ENCODE results near the gene ASB2.

The ASB2 gene

DNA sequence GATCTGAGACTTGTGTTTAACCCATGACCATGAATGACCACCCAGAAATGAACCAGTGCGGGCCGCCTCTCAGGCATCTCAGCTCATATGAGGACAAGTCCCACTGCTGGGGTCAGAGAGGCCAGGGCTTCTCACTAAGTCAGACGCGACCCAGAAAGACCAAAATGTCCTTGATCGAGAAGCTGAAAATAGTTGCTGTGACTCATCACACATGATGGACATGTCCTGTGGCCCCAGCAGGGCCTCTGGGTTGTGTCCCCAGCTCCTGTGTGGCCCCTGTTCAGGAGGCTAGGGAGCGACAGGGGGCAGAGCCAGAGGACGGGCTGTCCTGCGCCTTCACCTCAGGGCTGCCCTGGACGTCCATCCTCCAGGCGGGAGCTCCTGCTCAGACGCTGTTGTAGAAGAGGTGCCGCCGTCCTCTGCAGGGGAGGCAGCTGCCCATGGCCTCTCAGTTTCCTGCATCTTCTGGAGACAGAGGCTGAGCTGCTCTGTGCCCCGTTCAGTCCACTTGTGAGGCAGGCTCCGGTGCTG is 78.2 kb downstream of the ASB2 start:
- DNase-seq = no peak

DNA sequence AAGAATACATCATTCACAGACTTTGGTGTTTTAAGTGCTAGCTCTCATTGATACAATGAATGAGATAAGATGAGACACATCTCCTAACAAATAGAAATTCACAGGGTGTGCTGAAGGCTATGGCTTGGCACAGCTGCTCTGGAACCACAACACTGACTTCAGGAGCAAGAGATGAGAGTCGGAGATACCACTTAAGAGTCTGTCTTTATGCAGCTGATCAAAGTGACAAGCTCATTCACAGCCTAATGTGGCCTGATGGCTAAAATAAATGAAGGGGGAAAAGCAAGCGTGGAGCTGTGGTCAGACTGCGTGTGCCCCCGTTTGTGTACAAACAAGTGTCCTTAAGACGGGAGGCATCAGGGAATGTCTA is 78.9 kb downstream of the ASB2 start:
- DNase-seq = no peak

DNA sequence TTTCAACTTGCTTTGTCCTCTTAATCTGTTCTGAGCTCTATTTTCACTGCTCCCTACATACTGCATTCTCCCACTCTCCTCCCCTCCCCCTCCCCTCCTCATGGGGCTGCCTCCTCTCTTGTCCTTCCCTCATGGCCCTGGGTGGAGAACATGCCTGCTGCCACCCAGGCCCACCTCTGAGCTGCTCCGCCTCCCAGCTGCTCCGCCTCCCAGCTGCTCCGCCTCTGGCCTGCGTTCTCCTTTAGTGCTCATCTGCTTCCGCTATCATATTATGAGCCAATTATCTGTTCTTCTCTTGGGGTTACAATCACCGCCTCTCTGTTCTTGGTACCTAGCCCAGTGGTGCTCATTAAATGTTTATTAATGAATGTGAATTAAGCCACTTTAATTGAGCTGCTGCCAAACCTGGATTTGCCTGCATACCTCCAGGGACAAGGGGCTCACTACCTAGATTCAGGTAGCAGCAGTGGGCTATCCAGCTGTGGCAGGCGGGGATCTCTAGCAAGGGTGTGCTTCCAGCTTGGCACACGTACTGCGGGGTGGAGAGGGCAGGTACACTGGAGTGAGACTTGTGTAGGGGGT is 81.3 kb downstream of the ASB2 start:
- DNase-seq = no peak

GRCh38 chr14:93893661-93894261 is 82.6 kb downstream of the ASB2 start:
- no peak for DNase-seq

DNA sequence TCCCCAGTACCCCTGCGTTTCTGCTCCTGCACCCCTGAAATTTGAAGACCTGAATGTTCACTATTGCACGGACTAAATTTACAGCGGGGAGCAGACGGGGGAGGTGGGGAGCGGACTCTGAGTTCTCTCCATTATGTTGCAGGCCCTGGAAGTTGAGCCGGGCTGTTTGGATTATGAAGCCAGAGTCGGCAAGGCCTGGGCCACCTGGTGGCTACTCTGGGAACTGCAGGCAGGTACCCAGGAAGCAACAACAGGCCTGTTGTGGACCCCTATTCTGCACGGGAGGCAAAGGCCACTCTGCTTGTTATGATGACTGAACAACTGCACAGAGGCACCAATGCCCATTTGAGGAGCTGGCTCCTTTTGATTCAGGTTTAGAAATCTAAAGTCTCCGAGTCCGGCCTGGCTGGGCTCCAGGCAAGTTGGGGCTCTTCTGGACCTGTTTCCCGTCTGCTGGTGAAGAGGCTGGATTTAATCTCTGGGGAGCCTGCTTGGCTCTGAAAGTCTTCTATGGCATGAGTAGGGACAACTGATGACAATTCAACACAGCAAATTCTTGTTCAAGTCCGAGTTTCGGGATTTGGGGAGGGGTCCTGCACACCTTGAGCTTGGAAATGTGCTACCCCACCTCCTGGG is 83.3 kb downstream of the ASB2 start:
- peak; percentile 22 for DNase-seq

DNA sequence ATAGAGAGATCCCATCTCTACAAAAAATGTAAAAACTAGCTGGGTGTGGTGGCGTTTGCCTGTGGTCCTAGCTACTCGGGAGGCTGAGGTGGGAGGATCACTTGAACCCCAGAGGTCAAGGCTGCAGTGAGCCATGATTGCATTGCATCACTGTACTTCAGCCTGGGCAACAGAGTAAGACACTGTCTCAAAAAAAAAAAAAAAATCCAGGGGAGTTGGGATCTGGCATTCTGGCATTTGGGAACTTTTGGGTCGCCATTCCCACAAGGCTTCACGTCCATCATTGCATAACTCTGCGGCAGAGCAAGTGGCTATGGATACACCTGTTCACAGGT is 83.9 kb downstream of the ASB2 start:
- no peak for DNase-seq

- no peak for DNase-seq
These were observed 84.4 kb downstream of the ASB2 start for GRCh38 chr14:93891756-93892504.

DNA sequence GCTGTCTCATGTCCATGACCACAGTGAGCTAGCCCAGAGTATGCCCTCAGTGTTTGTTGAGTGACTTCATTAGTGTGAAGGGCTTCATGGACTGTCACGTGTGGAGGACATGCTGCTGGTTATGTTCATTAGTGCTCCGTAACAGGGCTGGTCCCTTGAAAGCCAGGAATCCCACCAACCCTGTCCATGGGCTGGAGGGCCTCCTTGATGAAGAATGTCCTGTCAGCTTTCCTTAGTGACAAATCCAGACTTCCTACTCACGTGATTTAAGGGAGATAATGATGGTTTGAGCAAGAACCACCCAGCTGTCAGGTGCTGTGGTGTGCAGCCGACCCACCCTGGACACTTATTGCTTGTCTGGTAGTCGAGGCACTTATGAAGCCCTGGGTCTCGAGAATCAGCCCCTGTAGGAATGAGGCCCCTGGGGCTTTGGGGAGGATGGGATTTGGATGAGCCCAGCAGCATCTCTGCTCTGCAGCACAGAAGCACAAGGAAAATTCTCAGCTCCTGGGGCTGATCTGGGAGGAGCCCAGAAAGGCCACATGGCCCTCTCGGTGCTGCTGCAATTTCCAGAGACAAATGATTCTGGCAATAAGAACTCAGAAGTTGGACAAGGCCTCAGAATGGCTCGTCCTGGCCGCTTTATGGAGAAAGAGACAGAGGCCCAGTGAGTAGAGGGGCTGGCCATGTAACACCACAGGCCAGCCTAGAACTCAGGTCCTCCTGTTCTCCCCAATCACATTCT is 86.5 kb downstream of the ASB2 start:
- DNase-seq = no peak

DNA sequence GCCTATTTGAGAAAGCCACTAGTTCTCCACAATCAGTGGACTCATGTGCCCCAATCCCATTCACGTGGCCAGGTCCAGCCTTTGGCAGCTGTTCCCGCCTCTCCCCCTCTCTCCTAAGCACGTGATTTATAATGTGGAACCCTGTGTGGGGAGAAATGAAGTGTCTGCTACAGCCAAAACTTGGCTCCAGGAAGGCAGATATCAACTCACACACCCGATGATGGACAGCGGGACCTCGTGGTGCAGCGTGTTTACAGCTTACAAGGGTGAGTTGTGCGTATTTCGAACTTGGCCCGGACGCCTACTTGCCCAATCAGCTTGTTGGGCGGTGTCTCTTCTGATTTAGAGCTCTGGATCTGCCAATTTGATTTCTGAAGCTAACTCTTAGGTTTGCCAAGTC is 87.4 kb downstream of the ASB2 start:
- DNase-seq = no peak

- DNase-seq = no peak
These were observed 91.4 kb downstream of the ASB2 start for GRCh38 chr14:93884950-93885349.
